ENCODE data around the gene EPN2.

The EPN2 gene

GRCh38 chr17:19375732-19376131 is 138.6 kb downstream of the EPN2 start:
- H3K9ac ChIP-seq (ENCODE audit: low read length): no peak overlapping the region
- H3K27me3 ChIP-seq (ENCODE audit: control insufficient read depth, insufficient read depth, low read length): no peaks in the 10 kb centered on the region

GRCh38 chr17:19376811-19377210 is 139.6 kb downstream of the EPN2 start:
- H3K4me1 ChIP-seq (ENCODE audit: control insufficient read depth, insufficient read depth, low read length): peaks cover 18% of the 10 kb centered on the region
- H3K4me3 ChIP-seq (ENCODE audit: low read length): peak overlapping the region; percentile 64
- peaks cover 16% of the 10 kb centered on the region for H3K36me3 ChIP-seq (ENCODE audit: control insufficient read depth, insufficient read depth, low read length)
- H3K9me3 ChIP-seq (ENCODE audit: control insufficient read depth, low read length): no peaks in the 10 kb centered on the region
- peak overlapping the region; percentile 81 for H3K9ac ChIP-seq (ENCODE audit: low read length)
- no peaks in the 10 kb centered on the region for H3K27me3 ChIP-seq (ENCODE audit: control insufficient read depth, insufficient read depth, low read length)

More at GRCh38 chr17:19375732-19376131, 138.6 kb downstream of the EPN2 start:
- H3K4me3 ChIP-seq (ENCODE audit: low read length): no peak overlapping the region
- peaks cover 18% of the 10 kb centered on the region for H3K4me1 ChIP-seq (ENCODE audit: control insufficient read depth, insufficient read depth, low read length)
- H3K9me3 ChIP-seq (ENCODE audit: control insufficient read depth, low read length): no peaks in the 10 kb centered on the region
- H3K36me3 ChIP-seq (ENCODE audit: control insufficient read depth, insufficient read depth, low read length): peaks cover 8% of the 10 kb centered on the region

GRCh38 chr17:19377602-19378415 is 140.6 kb downstream of the EPN2 start:
- H3K4me1 ChIP-seq (ENCODE audit: control insufficient read depth, insufficient read depth, low read length): peaks cover 18% of the 10 kb centered on the region
- peak overlapping the region; percentile 74 for H3K4me3 ChIP-seq (ENCODE audit: low read length)
- H3K27me3 ChIP-seq (ENCODE audit: control insufficient read depth, insufficient read depth, low read length): no peaks in the 10 kb centered on the region
- no peaks in the 10 kb centered on the region for H3K9me3 ChIP-seq (ENCODE audit: control insufficient read depth, low read length)
- H3K36me3 ChIP-seq (ENCODE audit: control insufficient read depth, insufficient read depth, low read length): peaks cover 18% of the 10 kb centered on the region
- peak overlapping the region; percentile 81 for H3K9ac ChIP-seq (ENCODE audit: low read length)

- peak within 1 kb of the TSS; percentile 74 for H3K4me3 ChIP-seq (ENCODE audit: low read length)
- H3K36me3 ChIP-seq (ENCODE audit: control insufficient read depth, insufficient read depth, low read length): peaks cover 21% of the 10 kb centered on the region
- peak within 1 kb of the TSS; percentile 81 for H3K9ac ChIP-seq (ENCODE audit: low read length)
- no peaks in the 10 kb centered on the region for H3K9me3 ChIP-seq (ENCODE audit: control insufficient read depth, low read length)
- H3K4me1 ChIP-seq (ENCODE audit: control insufficient read depth, insufficient read depth, low read length): peaks cover 21% of the 10 kb centered on the region
- no peaks in the 10 kb centered on the region for H3K27me3 ChIP-seq (ENCODE audit: control insufficient read depth, insufficient read depth, low read length)
Measured at GRCh38 chr17:19378416-19379360, 141.5 kb downstream of the EPN2 start, which contains the start of gene MAPK7. MAPK7 (plus strand) TSS chr17:19378498; CDS start chr17:19378901, 403 bp downstream.

- Histone ChIP-seq H3K9me3 (ENCODE audit: control insufficient read depth, low read length) (no peaks in the 10 kb centered on the region), H3K4me3 (ENCODE audit: low read length) (peak overlapping the region; percentile 74), H3K9ac (ENCODE audit: low read length) (peak overlapping the region; percentile 81), H3K4me1 (ENCODE audit: control insufficient read depth, insufficient read depth, low read length) (peaks cover 29% of the 10 kb centered on the region), H3K36me3 (ENCODE audit: control insufficient read depth, insufficient read depth, low read length) (peaks cover 21% of the 10 kb centered on the region), H3K27me3 (ENCODE audit: control insufficient read depth, insufficient read depth, low read length) (no peaks in the 10 kb centered on the region)
Measured at GRCh38 chr17:19379361-19380065, 142.3 kb downstream of the EPN2 start.

GRCh38 chr17:19380481-19381301 is 143.5 kb downstream of the EPN2 start:
- peaks cover 41% of the 10 kb centered on the region for H3K4me1 ChIP-seq (ENCODE audit: control insufficient read depth, insufficient read depth, low read length)
- H3K4me3 ChIP-seq (ENCODE audit: low read length): no peak overlapping the region
- H3K9me3 ChIP-seq (ENCODE audit: control insufficient read depth, low read length): no peaks in the 10 kb centered on the region
- peaks cover 21% of the 10 kb centered on the region for H3K36me3 ChIP-seq (ENCODE audit: control insufficient read depth, insufficient read depth, low read length)
- H3K9ac ChIP-seq (ENCODE audit: low read length): no peak overlapping the region
- no peaks in the 10 kb centered on the region for H3K27me3 ChIP-seq (ENCODE audit: control insufficient read depth, insufficient read depth, low read length)

GRCh38 chr17:19381361-19381740 is 144.2 kb downstream of the EPN2 start:
- H3K4me1 ChIP-seq (ENCODE audit: control insufficient read depth, insufficient read depth, low read length): peaks cover 48% of the 10 kb centered on the region
- peaks cover 21% of the 10 kb centered on the region for H3K36me3 ChIP-seq (ENCODE audit: control insufficient read depth, insufficient read depth, low read length)
- H3K9me3 ChIP-seq (ENCODE audit: control insufficient read depth, low read length): no peaks in the 10 kb centered on the region
- H3K9ac ChIP-seq (ENCODE audit: low read length): no peak overlapping the region
- no peaks in the 10 kb centered on the region for H3K27me3 ChIP-seq (ENCODE audit: control insufficient read depth, insufficient read depth, low read length)
- H3K4me3 ChIP-seq (ENCODE audit: low read length): no peak overlapping the region

- Histone ChIP-seq H3K9ac (ENCODE audit: low read length) (no peak overlapping the region), H3K4me1 (ENCODE audit: control insufficient read depth, insufficient read depth, low read length) (peaks cover 49% of the 10 kb centered on the region), H3K4me3 (ENCODE audit: low read length) (no peak overlapping the region), H3K36me3 (ENCODE audit: control insufficient read depth, insufficient read depth, low read length) (peaks cover 21% of the 10 kb centered on the region), H3K9me3 (ENCODE audit: control insufficient read depth, low read length) (no peaks in the 10 kb centered on the region), H3K27me3 (ENCODE audit: control insufficient read depth, insufficient read depth, low read length) (no peaks in the 10 kb centered on the region)
Measured at GRCh38 chr17:19381741-19382444, 144.7 kb downstream of the EPN2 start.

- Histone ChIP-seq H3K27me3 (ENCODE audit: control insufficient read depth, insufficient read depth, low read length) (no peaks in the 10 kb centered on the region), H3K4me3 (ENCODE audit: low read length) (no peak overlapping the region), H3K4me1 (ENCODE audit: control insufficient read depth, insufficient read depth, low read length) (peaks cover 51% of the 10 kb centered on the region), H3K9ac (ENCODE audit: low read length) (no peak overlapping the region), H3K9me3 (ENCODE audit: control insufficient read depth, low read length) (no peaks in the 10 kb centered on the region), H3K36me3 (ENCODE audit: control insufficient read depth, insufficient read depth, low read length) (peaks cover 21% of the 10 kb centered on the region)
Measured at GRCh38 chr17:19382531-19383444, 145.6 kb downstream of the EPN2 start.
